ENCODE data around the gene DAZAP1.

DNA sequence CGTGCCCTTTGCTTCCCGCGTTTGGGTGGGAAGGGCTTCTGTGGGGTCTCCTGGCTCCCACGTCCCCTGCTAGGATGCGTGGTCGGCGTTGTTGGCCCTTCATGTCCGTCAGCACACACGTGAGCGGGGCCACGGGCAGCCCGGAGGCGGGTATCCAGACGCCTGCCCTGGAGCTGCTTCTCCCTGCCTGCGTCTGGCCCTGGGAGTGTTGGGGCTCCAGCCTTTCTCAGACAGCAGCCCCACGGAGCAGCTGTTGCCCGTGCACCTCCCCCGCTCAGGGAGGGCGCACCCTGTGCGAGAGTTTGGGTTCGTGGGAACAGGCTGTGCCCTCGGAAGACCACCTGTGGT lies 14.5 kb downstream of the DAZAP1 start:
- TF ChIP-seq EGR1 (IDR thresholded peaks at IDR 0.05; ENCODE audit: low read depth in 2 of 2) (no peak), TAF1 (conservative IDR thresholded peaks at IDR 0.05) (no peak)
- TF ChIP-seq, protein P1, sequence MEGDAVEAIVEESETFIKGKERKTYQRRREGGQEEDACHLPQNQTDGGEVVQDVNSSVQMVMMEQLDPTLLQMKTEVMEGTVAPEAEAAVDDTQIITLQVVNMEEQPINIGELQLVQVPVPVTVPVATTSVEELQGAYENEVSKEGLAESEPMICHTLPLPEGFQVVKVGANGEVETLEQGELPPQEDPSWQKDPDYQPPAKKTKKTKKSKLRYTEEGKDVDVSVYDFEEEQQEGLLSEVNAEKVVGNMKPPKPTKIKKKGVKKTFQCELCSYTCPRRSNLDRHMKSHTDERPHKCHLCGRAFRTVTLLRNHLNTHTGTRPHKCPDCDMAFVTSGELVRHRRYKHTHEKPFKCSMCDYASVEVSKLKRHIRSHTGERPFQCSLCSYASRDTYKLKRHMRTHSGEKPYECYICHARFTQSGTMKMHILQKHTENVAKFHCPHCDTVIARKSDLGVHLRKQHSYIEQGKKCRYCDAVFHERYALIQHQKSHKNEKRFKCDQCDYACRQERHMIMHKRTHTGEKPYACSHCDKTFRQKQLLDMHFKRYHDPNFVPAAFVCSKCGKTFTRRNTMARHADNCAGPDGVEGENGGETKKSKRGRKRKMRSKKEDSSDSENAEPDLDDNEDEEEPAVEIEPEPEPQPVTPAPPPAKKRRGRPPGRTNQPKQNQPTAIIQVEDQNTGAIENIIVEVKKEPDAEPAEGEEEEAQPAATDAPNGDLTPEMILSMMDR (IDR thresholded peaks at IDR 0.05; ENCODE audit: low read depth, low read length, missing input control), result no peak
